Calu3 (cell line): ENCODE data around the gene PCSK6. TPM values are rescaled to one million over a fixed set of nuclear protein-coding genes. Genes with fewer than 3 reads are reported as not detected.

Source experiments
- BruUV-seq: library from RNA; stranded (reverse); fragments of 400-500 nt; replicated peaks from 2 replicates; lab custom pipeline; 2021; lab: Mats Ljungman, UMichigan
- CTCF ChIA-PET: fragments of 300-600 bp; sonication (Branson Sonifier 250); formaldehyde crosslinking; loops from one replicate; lab custom pipeline; 2022; ENCODE audit warnings: antibody characterized with exemption; lab: Charles Lee
- DNase-seq: peaks from one replicate; pipeline ENCODE4 v3.0.0; 2022
- H3K27ac Mint-ChIP-seq: one replicate; pipeline ENCODE4 v1.8.0; 2022; ENCODE audit warnings: mixed read lengths; ENCODE audit not compliant: unreplicated experiment
- H3K27me3 Mint-ChIP-seq: one replicate; pipeline ENCODE4 v1.8.0; 2022; ENCODE audit warnings: mixed read lengths; ENCODE audit not compliant: unreplicated experiment
- H3K36me3 Mint-ChIP-seq: one replicate; pipeline ENCODE4 v1.8.0; 2022; ENCODE audit warnings: mild to moderate bottlenecking, moderate library complexity, mixed read lengths; ENCODE audit not compliant: insufficient read depth, unreplicated experiment
- H3K4me1 Mint-ChIP-seq: one replicate; pipeline ENCODE4 v1.8.0; 2022; ENCODE audit warnings: mild to moderate bottlenecking, low read depth, mixed read lengths; ENCODE audit not compliant: unreplicated experiment
- H3K4me3 Mint-ChIP-seq: one replicate; pipeline ENCODE4 v1.8.0; 2022; ENCODE audit warnings: mild to moderate bottlenecking, low read depth, moderate library complexity, mixed read lengths; ENCODE audit not compliant: unreplicated experiment
- H3K9me3 Mint-ChIP-seq: one replicate; pipeline ENCODE4 v1.8.0; 2022; ENCODE audit warnings: low read depth, mixed read lengths; ENCODE audit not compliant: unreplicated experiment
- CTCF ChIP-seq: fragments of 200-600 bp; IDR thresholded peaks from one replicate; pipeline ENCODE4 v1.8.0; 2022; ENCODE audit warnings: antibody characterized with exemption; ENCODE audit not compliant: unreplicated experiment
- intact Hi-C: fragments of 100-400 bp; cut with micrococcal nuclease; formaldehyde crosslinking; loops from one replicate; pipeline ENCODE4 v1.10.0; 2022; ENCODE audit not compliant: unreplicated experiment
- total RNA-seq: library from RNA; stranded (reverse); gene quantifications from 2 replicates; pipeline ENCODE4 v1.2.3, GENCODE V29; 2022

The PCSK6 gene
- total RNA-seq, 1 experiment from 2014 or later = 5.1 TPM

- H3K27ac Mint-ChIP-seq = no peak overlapping the region
- no peaks in the 10 kb centered on the region for H3K36me3 Mint-ChIP-seq
- H3K4me3 Mint-ChIP-seq = no peak overlapping the region
- no peak for DNase-seq
- intact Hi-C loops = no loop called here
- H3K27me3 Mint-ChIP-seq = peaks cover 54% of the 10 kb centered on the region
- TSS peak; percentile 33 for BruUV-seq
- no peaks in the 10 kb centered on the region for H3K9me3 Mint-ChIP-seq
- TF ChIP-seq CTCF = no peak
- peaks cover 9% of the 10 kb centered on the region for H3K4me1 Mint-ChIP-seq
- CTCF ChIA-PET = interaction anchor here (1.2 kb wide), 1 partner anchor 9 kb away, joined by 3 read pairs; no protein-coding TSS in a partner anchor
These were observed 2.6 kb downstream of the PCSK6 start for GRCh38 chr15:101486696-101487459.

- no peak for TF ChIP-seq CTCF
- Mint-ChIP-seq H3K27me3 (peaks cover 60% of the 10 kb centered on the region), H3K36me3 (no peaks in the 10 kb centered on the region), H3K4me1 (peaks cover 22% of the 10 kb centered on the region), H3K9me3 (no peaks in the 10 kb centered on the region), H3K27ac (no peak overlapping the region), H3K4me3 (no peak overlapping the region)
- intact Hi-C loops = no loop called here
- BruUV-seq = no TSS peak
- DNase-seq = no peak
- CTCF ChIA-PET = no interaction called here
These were observed 6.0 kb downstream of the PCSK6 start for GRCh38 chr15:101483462-101483861.

GRCh38 chr15:101482526-101483371, 6.8 kb downstream of the PCSK6 start:
- H3K27ac Mint-ChIP-seq = no peak overlapping the region
- DNase-seq = no peak

More at GRCh38 chr15:101482526-101483371, 6.8 kb downstream of the PCSK6 start:
- TF ChIP-seq CTCF = no peak
- Mint-ChIP-seq H3K27me3 (peaks cover 53% of the 10 kb centered on the region), H3K4me1 (peaks cover 22% of the 10 kb centered on the region), H3K36me3 (no peaks in the 10 kb centered on the region), H3K4me3 (no peak overlapping the region), H3K9me3 (no peaks in the 10 kb centered on the region)
- CTCF ChIA-PET = no interaction called here
- intact Hi-C loops = no loop called here
- BruUV-seq = no TSS peak
